IMR-90 (cell line): ENCODE results near the gene CLK3.

Source experiments
- CEBPB ChIP-seq: IDR thresholded peaks from 2 replicates; pipeline ENCODE4 v1.6.1; 2012; ENCODE audit warnings: low read depth, low read length, improper control_type of control experiment
- FOS ChIP-seq: fragments of 150-350 bp; IDR thresholded peaks from 2 replicates; pipeline ENCODE4 v1.6.1; 2016; ENCODE audit warnings: low read depth, low read length
- MAFK ChIP-seq: IDR thresholded peaks from 2 replicates; pipeline ENCODE4 v1.6.1; 2012; ENCODE audit warnings: low read depth, low read length, improper control_type of control experiment
- POLR2A ChIP-seq: IDR thresholded peaks from 2 replicates; pipeline ENCODE4 v1.6.1; 2012; ENCODE audit warnings: mild to moderate bottlenecking, low read depth, low read length
- SMC3 ChIP-seq: fragments of 150-350 bp; IDR thresholded peaks from 2 replicates; pipeline ENCODE4 v1.6.1; 2016; ENCODE audit warnings: low read depth, mild to moderate bottlenecking, antibody characterized with exemption, low read length, moderate library complexity
- TF ChIP-seq, protein P1 (sequence below): conservative IDR thresholded peaks from 2 replicates; pipeline ENCODE4 v1.5.1; 2012; ENCODE audit warnings: mild to moderate bottlenecking, low read depth, low read length, improper control_type of control experiment
- TF ChIP-seq, protein P2 (sequence below): fragments of 150-350 bp; IDR thresholded peaks from 2 replicates; pipeline ENCODE4 v1.6.1; 2016; ENCODE audit warnings: low read depth, mild to moderate bottlenecking, low read length, moderate library complexity, borderline replicate concordance

DNA sequence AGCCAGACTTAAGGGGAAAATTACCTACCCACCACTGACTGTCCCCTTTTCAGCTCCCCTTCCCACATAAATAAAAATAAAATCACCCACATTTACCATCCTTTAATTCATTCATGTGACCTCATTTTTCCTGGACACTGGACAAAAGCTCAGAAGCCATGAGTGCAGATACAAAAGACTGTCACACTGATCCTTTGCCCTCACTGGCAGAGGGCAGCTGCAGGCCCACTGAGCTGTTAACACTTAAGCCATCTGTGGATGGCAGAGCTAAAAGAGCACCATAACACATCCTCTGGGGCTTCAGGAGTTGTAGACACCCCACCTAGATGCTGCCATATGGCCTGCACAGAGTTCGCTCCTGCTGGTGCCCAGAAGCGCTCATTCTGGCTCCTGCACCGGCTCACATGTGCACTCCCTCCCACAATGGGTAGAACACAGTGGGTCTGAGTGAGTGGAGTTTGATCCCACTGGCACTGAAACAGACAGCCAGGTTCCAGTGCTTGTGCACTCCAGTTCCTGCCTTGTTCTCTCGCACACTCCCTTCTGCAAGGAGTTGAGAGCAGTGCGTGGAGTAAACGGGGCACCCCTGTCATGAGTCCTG lies 41.4 kb downstream of the CLK3 start:
- TF ChIP-seq FOS (no peak), CEBPB (no peak), MAFK (no peak), POLR2A (no peak), SMC3 (no peak)
- TF ChIP-seq, protein P1, sequence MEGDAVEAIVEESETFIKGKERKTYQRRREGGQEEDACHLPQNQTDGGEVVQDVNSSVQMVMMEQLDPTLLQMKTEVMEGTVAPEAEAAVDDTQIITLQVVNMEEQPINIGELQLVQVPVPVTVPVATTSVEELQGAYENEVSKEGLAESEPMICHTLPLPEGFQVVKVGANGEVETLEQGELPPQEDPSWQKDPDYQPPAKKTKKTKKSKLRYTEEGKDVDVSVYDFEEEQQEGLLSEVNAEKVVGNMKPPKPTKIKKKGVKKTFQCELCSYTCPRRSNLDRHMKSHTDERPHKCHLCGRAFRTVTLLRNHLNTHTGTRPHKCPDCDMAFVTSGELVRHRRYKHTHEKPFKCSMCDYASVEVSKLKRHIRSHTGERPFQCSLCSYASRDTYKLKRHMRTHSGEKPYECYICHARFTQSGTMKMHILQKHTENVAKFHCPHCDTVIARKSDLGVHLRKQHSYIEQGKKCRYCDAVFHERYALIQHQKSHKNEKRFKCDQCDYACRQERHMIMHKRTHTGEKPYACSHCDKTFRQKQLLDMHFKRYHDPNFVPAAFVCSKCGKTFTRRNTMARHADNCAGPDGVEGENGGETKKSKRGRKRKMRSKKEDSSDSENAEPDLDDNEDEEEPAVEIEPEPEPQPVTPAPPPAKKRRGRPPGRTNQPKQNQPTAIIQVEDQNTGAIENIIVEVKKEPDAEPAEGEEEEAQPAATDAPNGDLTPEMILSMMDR: no peak
- TF ChIP-seq, protein P2, sequence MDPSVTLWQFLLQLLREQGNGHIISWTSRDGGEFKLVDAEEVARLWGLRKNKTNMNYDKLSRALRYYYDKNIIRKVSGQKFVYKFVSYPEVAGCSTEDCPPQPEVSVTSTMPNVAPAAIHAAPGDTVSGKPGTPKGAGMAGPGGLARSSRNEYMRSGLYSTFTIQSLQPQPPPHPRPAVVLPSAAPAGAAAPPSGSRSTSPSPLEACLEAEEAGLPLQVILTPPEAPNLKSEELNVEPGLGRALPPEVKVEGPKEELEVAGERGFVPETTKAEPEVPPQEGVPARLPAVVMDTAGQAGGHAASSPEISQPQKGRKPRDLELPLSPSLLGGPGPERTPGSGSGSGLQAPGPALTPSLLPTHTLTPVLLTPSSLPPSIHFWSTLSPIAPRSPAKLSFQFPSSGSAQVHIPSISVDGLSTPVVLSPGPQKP: no peak
